Muscle layer of colon (tissue), 2 donors: Measurements from ENCODE around the gene IGF2.
"Not testable (repeated sequence)": the region's sequence is repeated elsewhere in the genome, so short reads cannot be mapped to it uniquely, and the experiment has no call there.

ENCODE experiments used
- H3K27ac ChIP-seq: one replicate; pipeline ENCODE4 v1.7.0; 2013; ENCODE audit warnings: low read depth, mild to moderate bottlenecking, low read length, moderate library complexity
- H3K27me3 ChIP-seq, 2 donors: one replicate each; pipeline ENCODE4 v1.7.0; 2013; ENCODE audit warnings: low read length in 2 of 2, mild to moderate bottlenecking in 2 of 2; ENCODE audit not compliant: insufficient read depth in 2 of 2, control insufficient read depth in 1 of 2
- H3K36me3 ChIP-seq: one replicate; pipeline ENCODE4 v1.7.0; 2013; ENCODE audit warnings: mild to moderate bottlenecking, low read length; ENCODE audit not compliant: insufficient read depth
- H3K4me1 ChIP-seq: one replicate; pipeline ENCODE4 v1.7.0; 2013; ENCODE audit warnings: mild to moderate bottlenecking, low read length; ENCODE audit not compliant: insufficient read depth
- H3K4me3 ChIP-seq, 2 donors: one replicate each; pipeline ENCODE4 v1.7.0; 2013; ENCODE audit warnings: low read length in 2 of 2, low read depth in 1 of 2, mild to moderate bottlenecking in 1 of 2, moderate library complexity in 1 of 2
- H3K9ac ChIP-seq: one replicate; pipeline ENCODE4 v1.7.0; 2013; ENCODE audit warnings: low read length
- H3K9me3 ChIP-seq: one replicate; pipeline ENCODE4 v1.7.0; 2013; ENCODE audit warnings: mild to moderate bottlenecking, low read length
- donor health status: abdominal sarcoma.
- donor health status: Adenocarcinoma of cecum.

IGF2 gene

DNA sequence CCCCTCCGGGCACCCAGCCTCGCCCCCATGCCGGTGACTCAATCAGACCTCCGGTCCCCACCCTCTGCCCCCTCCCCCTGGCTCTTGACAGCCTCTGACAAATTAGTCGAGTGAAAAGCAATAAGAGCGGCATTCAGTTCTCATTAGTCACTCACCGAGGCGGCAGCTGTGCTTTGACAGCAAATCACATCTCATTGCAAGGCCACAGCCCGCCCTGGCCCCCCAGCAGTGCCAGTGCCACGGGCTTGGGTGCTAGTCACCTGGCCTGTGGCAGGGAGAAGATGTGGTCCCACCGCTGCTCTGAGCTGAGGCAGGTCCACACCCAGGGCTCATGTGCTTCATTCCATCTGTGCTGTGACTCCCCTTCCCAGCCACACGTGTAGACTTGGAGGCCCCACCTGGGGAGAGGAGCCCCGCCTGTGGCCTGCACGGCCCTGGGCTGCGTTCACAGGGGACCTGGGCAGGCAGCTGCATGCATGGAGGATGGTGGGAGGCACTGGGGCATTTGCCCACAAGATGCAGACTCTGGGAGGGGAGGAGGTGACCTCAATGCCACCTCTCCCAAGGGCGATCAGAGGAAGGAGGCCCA lies 39.8 kb upstream of the IGF2 start:
- peaks cover 0 to 7% of the 10 kb centered on the region in 2 donors for H3K27me3 ChIP-seq
- no peak overlapping the region for H3K9ac ChIP-seq
- H3K27ac ChIP-seq, result no peak overlapping the region
- no peaks in the 10 kb centered on the region for H3K9me3 ChIP-seq
- no peaks in the 10 kb centered on the region for H3K36me3 ChIP-seq
- H3K4me1 ChIP-seq, result no peaks in the 10 kb centered on the region
- H3K4me3 ChIP-seq, result no peak overlapping the region

DNA sequence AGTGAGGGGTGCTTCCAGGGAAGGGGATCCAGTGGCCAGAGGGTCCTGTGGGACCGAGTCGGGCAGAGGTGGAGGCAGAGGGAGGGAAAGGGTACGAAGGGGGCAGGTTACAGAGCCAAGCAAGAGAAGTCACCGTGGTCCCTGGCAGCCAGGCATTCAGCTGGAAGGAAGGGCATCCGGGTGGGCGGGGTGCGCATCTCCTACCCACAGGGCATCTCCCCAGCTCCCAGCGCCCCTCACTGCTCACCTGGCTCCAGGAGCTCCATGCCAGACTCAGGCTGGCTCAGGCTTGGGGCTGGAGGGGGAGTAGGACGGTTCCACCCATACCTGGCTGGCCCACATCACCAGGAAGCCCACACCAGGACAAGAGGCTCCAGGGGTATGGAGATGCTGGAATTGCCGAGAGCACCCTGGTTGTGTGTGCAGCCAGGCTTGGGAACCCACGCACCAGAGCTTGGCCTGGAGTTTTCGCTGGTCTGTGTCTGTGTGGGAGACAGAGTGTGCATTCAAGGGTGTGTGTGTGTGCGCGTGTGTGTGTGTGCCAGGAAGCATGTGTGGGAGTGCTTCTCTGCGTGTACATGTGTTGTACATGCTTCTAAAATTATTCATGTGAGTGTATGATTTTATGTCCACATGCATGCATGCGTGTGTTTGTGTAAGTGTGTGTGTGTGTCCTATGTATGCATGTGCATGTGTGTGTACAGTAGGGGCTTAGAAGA lies 39.0 kb upstream of the IGF2 start:
- H3K9ac ChIP-seq, H3K36me3 ChIP-seq, H3K9me3 ChIP-seq, H3K27ac ChIP-seq, H3K27me3 ChIP-seq, H3K4me3 ChIP-seq, H3K4me1 ChIP-seq: not testable (repeated sequence)

DNA sequence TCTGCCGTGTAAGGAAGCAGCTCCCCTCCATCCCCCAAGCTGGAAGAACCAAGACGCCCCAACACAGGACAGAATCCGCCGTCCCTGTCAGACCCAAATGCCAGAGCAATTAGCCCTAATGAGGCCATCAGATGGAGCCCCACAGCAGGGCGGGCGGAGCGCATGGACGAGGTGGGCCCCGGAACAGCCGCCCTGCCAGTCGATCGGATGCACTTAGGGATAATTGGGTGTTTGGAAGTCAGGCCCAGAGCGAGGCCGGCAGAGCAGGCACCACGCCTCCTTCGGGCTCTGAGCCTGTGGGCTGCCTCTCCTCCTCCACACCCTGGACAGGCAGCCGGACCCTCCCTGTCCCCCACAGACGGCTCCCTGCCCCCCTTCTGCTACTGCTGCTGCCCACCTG lies 37.9 kb upstream of the IGF2 start:
- no peak overlapping the region for H3K27ac ChIP-seq
- peaks cover 0 to 7% of the 10 kb centered on the region in 2 donors for H3K27me3 ChIP-seq
- no peaks in the 10 kb centered on the region for H3K9me3 ChIP-seq
- no peaks in the 10 kb centered on the region for H3K4me1 ChIP-seq
- no peak overlapping the region for H3K4me3 ChIP-seq
- H3K9ac ChIP-seq, result no peak overlapping the region
- no peaks in the 10 kb centered on the region for H3K36me3 ChIP-seq

DNA sequence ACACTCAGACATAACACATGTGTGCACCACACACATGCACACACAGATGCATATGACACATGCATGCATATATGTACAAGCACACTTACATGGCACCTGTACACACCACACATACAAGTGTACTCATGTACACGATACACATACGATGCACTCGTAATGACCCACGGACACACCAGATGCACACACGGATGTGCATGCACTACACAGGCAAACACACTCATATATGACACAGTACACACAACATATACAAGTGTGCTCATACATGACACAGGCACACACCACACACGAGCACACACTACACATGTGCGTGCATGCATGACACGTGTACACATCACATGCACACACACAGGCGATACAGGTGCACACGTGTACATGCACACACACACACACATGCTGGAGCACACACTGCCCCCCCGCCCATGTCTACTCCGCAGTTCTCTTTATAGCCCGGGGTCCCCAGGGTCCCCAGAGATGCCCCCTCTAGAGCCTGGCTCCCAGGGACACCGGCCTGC lies 37.3 kb upstream of the IGF2 start:
- H3K4me3 ChIP-seq, result no peak overlapping the region
- no peaks in the 10 kb centered on the region for H3K4me1 ChIP-seq
- no peak overlapping the region for H3K27ac ChIP-seq
- no peak overlapping the region for H3K9ac ChIP-seq
- H3K9me3 ChIP-seq, result no peaks in the 10 kb centered on the region
- no peaks in the 10 kb centered on the region for H3K36me3 ChIP-seq
- peaks cover 0 to 7% of the 10 kb centered on the region in 2 donors for H3K27me3 ChIP-seq

DNA sequence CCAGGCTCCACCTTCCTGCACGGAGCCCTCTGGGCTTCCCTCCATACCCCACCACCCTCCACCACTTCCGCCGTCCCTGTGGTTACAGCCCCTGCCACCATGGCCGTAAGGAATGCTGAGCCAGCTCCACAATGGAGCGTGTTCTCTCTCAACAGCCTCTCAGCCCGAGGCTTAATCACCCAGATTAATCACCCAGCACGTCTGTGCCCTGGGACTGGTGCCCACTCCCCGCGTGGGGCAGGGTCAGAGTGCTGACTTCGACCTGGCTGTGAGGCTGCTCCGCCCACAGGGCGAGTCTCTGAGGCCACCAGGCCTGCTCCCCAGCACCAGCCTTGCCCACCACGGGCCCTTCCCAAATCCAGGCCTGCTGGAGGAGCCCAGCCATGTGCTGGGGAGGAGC lies 36.5 kb upstream of the IGF2 start:
- Histone ChIP-seq H3K9ac (no peak overlapping the region), H3K36me3 (no peaks in the 10 kb centered on the region), H3K4me1 (no peaks in the 10 kb centered on the region), H3K9me3 (no peaks in the 10 kb centered on the region), H3K27me3 (peaks cover 0 to 7% of the 10 kb centered on the region in 2 donors), H3K4me3 (no peak overlapping the region), H3K27ac (no peak overlapping the region)

DNA sequence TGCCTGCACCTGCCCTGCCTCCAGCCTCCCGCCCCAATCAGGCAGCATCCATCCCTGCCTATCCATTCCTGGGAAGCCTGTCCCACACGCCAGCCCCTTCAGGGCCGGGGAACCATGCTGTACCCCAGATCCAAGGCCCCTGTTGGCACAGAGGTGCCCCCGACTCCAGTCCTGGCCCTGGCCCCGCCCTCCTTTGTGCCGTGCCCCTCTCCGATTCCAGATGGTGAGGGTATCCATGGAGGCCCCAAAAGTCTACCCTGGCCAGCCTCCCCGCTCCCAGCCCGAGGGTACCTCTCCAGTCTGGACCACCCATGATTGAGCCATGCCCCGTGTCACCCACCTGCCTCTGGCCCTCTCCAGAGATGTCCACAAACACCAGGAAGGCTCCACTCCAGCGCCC lies 35.2 kb upstream of the IGF2 start:
- H3K9me3 ChIP-seq, result no peaks in the 10 kb centered on the region
- H3K36me3 ChIP-seq, result no peaks in the 10 kb centered on the region
- no peaks in the 10 kb centered on the region for H3K4me1 ChIP-seq
- H3K4me3 ChIP-seq, result no peak overlapping the region
- H3K27me3 ChIP-seq, result peaks cover 0 to 4% of the 10 kb centered on the region in 2 donors
- H3K9ac ChIP-seq, result no peak overlapping the region
- no peak overlapping the region for H3K27ac ChIP-seq

DNA sequence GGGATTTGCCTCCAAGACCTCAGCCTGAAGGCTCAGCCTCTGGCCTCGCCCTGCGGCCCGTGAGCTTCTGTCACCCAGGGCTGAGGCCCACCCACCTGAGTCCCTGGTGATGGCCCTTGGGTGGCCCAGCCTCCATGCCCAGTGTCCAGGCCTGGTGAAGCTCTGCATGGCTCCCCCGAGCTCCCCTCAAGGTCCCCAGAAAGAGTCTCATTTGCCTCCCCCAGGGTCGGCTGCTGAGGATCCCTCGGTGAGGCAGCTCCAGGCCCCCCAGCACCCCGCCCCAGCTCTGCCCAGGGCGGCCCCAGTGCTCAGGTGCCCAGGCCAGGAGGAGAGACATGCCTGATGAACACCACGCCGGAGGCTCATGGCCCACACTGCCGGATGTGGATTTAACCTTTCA lies 34.6 kb upstream of the IGF2 start:
- Histone ChIP-seq H3K4me3 (no peak overlapping the region), H3K9me3 (no peaks in the 10 kb centered on the region), H3K27me3 (peaks cover 0 to 8% of the 10 kb centered on the region in 2 donors), H3K4me1 (no peaks in the 10 kb centered on the region), H3K36me3 (no peaks in the 10 kb centered on the region), H3K27ac (no peak overlapping the region), H3K9ac (no peak overlapping the region)

DNA sequence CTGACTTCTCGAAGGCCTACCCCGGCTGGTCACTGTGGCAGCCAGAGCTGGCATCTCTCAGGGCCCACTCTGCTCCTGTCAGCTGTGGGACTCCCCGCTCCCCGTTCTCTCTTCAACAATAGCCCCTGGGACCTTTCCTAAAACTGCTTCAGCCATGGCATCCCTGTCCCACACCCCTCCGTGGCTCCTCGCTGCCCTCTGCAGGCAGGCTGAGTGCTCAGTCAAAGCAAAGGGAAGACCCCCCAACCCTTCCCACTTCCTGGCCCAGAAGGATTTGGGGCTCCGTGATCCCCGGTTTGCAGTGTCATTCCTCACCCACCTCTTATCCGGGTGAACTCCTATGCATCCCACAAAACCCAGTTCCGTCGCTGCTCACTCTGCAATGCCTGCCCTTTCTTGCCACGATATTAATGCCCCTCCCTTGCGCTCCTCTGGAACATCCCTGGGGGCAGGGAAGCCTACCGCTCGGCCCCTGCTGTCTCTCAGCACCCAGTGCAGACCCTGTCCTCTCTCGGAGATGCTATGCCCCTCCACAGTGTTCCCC lies 34.0 kb upstream of the IGF2 start:
- Histone ChIP-seq H3K36me3 (no peaks in the 10 kb centered on the region), H3K27ac (no peak overlapping the region), H3K27me3 (peaks cover 0 to 8% of the 10 kb centered on the region in 2 donors), H3K4me1 (no peaks in the 10 kb centered on the region), H3K9ac (no peak overlapping the region), H3K4me3 (no peak overlapping the region), H3K9me3 (no peaks in the 10 kb centered on the region)

DNA sequence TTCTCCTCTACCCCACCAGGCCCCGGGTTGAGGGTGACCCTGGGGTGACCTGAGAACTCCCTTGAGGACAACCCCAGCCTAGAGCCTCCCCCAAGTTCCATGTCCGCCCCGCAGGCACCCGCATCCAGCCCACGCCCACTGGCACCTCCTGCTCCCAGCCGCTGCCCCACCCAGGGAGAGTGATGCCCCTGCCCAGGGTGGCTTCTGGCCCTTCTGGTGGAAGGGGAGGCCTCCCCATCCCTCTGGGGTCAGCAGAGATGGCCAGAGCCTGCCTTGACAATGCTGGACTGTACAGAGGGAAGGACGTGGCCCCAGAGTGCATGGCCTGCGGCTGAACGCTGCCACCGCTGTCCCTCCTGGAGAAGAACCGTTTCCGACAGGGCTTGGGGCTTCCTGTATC lies 33.5 kb upstream of the IGF2 start:
- no peak overlapping the region for H3K9ac ChIP-seq
- no peaks in the 10 kb centered on the region for H3K9me3 ChIP-seq
- H3K27ac ChIP-seq, result no peak overlapping the region
- peaks cover 0 to 8% of the 10 kb centered on the region in 2 donors for H3K27me3 ChIP-seq
- no peaks in the 10 kb centered on the region for H3K36me3 ChIP-seq
- no peak overlapping the region for H3K4me3 ChIP-seq
- no peaks in the 10 kb centered on the region for H3K4me1 ChIP-seq

DNA sequence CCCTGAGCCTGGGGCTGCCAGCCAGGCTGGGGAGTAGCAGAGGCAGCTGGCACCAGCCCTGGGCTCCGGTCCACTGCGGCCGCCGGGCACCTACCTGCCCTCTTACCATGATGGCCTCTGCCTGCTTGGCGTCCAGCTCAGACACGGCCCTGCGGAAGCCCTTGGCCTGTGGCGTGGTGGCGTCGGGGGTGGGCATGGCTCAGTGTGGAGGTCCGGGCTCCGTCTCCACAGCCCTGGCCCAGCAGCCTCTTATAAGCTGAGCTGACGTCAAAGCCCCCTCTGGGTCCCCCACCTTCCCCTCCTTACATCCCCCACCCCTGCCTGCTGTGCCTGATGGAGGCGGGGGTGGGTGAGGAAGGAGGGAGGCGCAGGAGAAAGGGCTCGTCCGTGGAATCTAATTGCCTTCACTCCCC lies 32.4 kb upstream of the IGF2 start, which contains the start of gene TH:
Gene TH (minus strand): TSS at position 225 of the 413 bp plus-strand sequence. CDS start 29 bp downstream, at position 196.
- Histone ChIP-seq H3K27ac (no peak within 1 kb of the TSS), H3K4me3 (no peak within 1 kb of the TSS), H3K36me3 (no peaks in the 10 kb centered on the region), H3K27me3 (peaks cover 0 to 15% of the 10 kb centered on the region in 2 donors), H3K9ac (no peak within 1 kb of the TSS), H3K4me1 (no peaks in the 10 kb centered on the region), H3K9me3 (no peaks in the 10 kb centered on the region)

DNA sequence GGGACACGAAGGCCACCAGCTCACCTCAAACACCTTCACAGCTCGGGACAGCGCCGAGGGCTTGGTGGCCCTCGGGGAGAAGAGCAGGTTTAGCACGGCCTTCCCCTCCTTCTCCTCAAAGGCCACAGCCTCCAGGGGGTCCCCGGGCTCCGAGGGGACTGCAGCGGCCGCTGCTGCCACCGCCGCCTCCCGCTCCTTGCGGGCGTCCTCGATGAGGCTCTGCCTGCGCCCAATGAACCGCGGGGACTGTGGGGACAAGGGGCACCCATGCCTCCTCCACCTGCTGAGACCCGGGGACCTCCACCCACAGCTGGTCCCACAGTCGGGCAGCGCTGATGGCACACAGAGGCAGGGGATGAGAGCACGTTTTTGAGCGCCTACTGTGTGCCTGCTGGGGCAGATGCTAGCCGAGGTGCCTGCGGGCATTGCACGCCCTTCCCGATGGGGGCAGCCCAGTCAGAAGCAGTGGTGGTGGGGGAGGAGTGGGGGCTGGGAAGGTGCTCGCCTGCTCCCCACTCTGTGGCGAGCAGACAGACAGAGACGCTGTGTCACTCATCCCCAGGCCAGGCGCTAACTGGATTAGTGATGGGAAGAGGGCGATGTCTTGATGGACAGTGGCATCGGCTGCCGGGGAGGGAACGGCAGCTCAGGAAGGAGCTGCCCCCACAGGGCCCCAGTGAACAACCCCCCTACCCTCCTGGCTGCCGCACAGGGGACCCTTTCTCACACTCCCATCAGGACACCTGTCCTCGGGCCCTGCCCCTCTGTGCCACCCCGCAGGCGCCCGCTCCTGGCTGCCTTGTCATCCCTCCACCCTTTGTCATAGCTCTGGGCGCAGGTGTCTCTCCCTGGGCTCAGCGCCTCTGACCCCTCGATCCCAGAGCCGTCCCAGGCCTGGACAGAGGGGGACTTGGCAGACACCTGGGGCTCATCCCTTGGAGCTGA lies 30.7 kb upstream of the IGF2 start:
- Histone ChIP-seq H3K9me3 (no peaks in the 10 kb centered on the region), H3K4me1 (no peaks in the 10 kb centered on the region), H3K9ac (no peak overlapping the region), H3K4me3 (no peak overlapping the region), H3K36me3 (no peaks in the 10 kb centered on the region), H3K27me3 (peaks cover 0 to 31% of the 10 kb centered on the region in 2 donors), H3K27ac (no peak overlapping the region)
